ENCODE measurements around the gene KLHDC1. TPM values are rescaled to one million over a fixed set of nuclear protein-coding genes. Genes with fewer than 3 reads are reported as not detected.

The KLHDC1 gene
- total and polyA plus RNA-seq, 2 donors from 2014 or later = 2.3 to 8.4 TPM

DNA sequence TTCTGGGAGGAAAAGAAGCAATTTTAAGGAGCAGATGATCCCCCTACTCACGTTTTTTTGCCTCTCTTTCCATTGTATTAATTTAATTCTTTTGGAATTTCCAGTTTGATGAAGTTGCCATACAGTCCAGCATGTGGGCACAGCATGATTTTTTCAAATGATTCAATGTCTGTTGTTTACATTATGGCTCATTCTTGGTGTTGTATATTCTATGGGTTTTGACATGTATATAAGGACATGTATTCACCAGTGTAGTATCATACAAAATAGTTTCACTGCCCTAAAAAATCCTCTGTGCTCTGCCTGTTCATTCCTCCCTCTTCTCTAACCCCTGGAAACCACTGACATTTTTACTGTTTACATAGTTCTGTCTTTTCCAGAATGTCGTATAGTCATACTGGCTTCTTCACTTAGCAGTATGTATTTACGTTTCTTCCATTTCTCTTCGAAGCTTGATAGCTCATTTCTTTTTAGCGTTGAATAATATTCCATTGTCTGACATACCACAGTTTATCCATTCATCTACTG lies 61.7 kb downstream of the KLHDC1 start:
- no peaks in the 10 kb centered on the region for H3K27me3 ChIP-seq (ENCODE audit: control insufficient read depth, insufficient read depth, low read length)
- no peaks in the 10 kb centered on the region for H3K9me3 ChIP-seq (ENCODE audit: control insufficient read depth in 2 of 3, insufficient read depth in 1 of 3, low read length in 3 of 3)
- H3K4me3 ChIP-seq (ENCODE audit: low read length in 3 of 3) = no peak overlapping the region
- no peak for FAIRE-seq
- TF ChIP-seq, protein P1, sequence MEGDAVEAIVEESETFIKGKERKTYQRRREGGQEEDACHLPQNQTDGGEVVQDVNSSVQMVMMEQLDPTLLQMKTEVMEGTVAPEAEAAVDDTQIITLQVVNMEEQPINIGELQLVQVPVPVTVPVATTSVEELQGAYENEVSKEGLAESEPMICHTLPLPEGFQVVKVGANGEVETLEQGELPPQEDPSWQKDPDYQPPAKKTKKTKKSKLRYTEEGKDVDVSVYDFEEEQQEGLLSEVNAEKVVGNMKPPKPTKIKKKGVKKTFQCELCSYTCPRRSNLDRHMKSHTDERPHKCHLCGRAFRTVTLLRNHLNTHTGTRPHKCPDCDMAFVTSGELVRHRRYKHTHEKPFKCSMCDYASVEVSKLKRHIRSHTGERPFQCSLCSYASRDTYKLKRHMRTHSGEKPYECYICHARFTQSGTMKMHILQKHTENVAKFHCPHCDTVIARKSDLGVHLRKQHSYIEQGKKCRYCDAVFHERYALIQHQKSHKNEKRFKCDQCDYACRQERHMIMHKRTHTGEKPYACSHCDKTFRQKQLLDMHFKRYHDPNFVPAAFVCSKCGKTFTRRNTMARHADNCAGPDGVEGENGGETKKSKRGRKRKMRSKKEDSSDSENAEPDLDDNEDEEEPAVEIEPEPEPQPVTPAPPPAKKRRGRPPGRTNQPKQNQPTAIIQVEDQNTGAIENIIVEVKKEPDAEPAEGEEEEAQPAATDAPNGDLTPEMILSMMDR (IDR thresholded peaks at IDR 0.05; ENCODE audit: borderline replicate concordance, extremely low read depth, insufficient read depth) = no peak
- H3K9ac ChIP-seq (ENCODE audit: low read length in 3 of 3) = no peak overlapping the region
- intact Hi-C loops (cut with DNase I) = no loop called here
- H3K36me3 ChIP-seq (ENCODE audit: control insufficient read depth in 2 of 3, insufficient read depth in 3 of 3, low read length in 3 of 3) = no peaks in the 10 kb centered on the region
- H3K27ac ChIP-seq (ENCODE audit: low read depth in 2 of 2, low read length in 2 of 2) = no peak overlapping the region
- H3K4me1 ChIP-seq (ENCODE audit: control insufficient read depth in 2 of 3, insufficient read depth in 2 of 3, low read depth in 1 of 3, low read length in 3 of 3) = no peaks in the 10 kb centered on the region
- no peak for DNase-seq

DNA sequence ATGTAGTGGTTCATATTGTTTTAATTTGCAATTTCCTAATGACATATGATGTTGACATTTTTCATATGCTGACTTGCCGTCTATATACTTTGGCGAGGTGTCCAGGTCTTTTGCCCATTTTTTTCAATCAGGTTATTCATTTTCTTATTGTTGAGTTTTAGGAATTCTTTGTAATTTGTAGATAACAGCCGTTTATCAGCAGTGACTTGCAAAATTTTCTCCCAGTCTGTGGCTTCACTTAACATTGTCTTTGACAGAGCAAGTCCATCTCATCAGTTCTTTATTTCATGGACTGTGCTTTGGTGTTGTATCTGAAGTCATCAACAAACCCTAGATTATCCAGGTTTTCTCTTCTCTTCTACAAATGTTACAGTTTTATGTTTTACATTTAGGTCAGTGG lies 62.5 kb downstream of the KLHDC1 start:
- no peaks in the 10 kb centered on the region for H3K36me3 ChIP-seq (ENCODE audit: control insufficient read depth in 2 of 3, insufficient read depth in 3 of 3, low read length in 3 of 3)
- intact Hi-C loops (cut with DNase I) = no loop called here
- H3K9ac ChIP-seq (ENCODE audit: low read length in 3 of 3) = no peak overlapping the region
- H3K9me3 ChIP-seq (ENCODE audit: control insufficient read depth in 2 of 3, insufficient read depth in 1 of 3, low read length in 3 of 3) = no peaks in the 10 kb centered on the region
- no peak overlapping the region for H3K27ac ChIP-seq (ENCODE audit: low read depth in 2 of 2, low read length in 2 of 2)
- H3K4me3 ChIP-seq (ENCODE audit: low read length in 3 of 3) = no peak overlapping the region
- H3K4me1 ChIP-seq (ENCODE audit: control insufficient read depth in 2 of 3, insufficient read depth in 2 of 3, low read depth in 1 of 3, low read length in 3 of 3) = no peaks in the 10 kb centered on the region
- DNase-seq (no peak), FAIRE-seq (no peak)
- TF ChIP-seq, protein P1 (IDR thresholded peaks at IDR 0.05; ENCODE audit: borderline replicate concordance, extremely low read depth, insufficient read depth) = no peak
- H3K27me3 ChIP-seq (ENCODE audit: control insufficient read depth, insufficient read depth, low read length) = no peaks in the 10 kb centered on the region

DNA sequence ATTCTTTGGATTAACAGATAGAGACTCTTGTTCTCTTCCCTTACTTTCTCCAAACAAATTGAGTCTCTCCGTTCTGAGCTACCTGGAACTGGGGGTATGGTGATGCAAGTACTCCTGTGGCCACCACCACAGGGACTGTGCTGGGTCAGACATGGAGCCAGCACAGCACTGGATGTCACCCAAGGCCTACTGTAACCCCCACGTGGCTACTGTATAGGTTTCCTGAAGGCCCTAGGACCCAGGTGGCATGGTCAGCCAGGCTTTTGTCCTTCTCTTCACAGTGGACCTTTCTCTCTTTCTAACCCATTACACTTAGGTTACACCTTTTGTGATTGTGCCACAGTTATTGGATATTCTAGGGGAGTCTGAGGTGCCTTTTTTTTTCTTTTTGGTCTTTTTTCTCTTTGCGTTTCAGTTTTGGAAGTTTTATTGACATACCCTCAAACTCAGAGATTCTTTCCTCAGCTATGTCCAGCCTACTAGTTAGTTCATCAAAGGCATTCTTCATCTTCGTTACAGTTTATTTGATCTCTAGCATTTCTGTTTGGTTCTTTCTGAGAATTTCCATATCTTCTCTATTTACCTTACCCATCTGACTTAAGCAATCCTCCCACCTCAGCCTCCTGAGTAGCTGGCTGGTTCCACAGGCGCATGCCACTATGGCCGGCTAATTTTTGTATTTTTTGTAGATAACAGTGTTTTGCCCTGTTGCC lies 69.1 kb downstream of the KLHDC1 start:
- Histone ChIP-seq H3K4me3 (ENCODE audit: low read length in 3 of 3) (no peak overlapping the region), H3K27me3 (ENCODE audit: control insufficient read depth, insufficient read depth, low read length) (no peaks in the 10 kb centered on the region), H3K9ac (ENCODE audit: low read length in 3 of 3) (no peak overlapping the region), H3K27ac (ENCODE audit: low read depth in 2 of 2, low read length in 2 of 2) (no peak overlapping the region), H3K9me3 (ENCODE audit: control insufficient read depth in 2 of 3, insufficient read depth in 1 of 3, low read length in 3 of 3) (no peaks in the 10 kb centered on the region), H3K4me1 (ENCODE audit: control insufficient read depth in 2 of 3, insufficient read depth in 2 of 3, low read depth in 1 of 3, low read length in 3 of 3) (peaks cover 0 to 2% (median 0%) of the 10 kb centered on the region in 3 donors), H3K36me3 (ENCODE audit: control insufficient read depth in 2 of 3, insufficient read depth in 3 of 3, low read length in 3 of 3) (no peaks in the 10 kb centered on the region)
- FAIRE-seq (no peak), DNase-seq (no peak)
- intact Hi-C loops (cut with DNase I) = no loop called here
- TF ChIP-seq, protein P1 (IDR thresholded peaks at IDR 0.05; ENCODE audit: borderline replicate concordance, extremely low read depth, insufficient read depth) = no peak

Data from kidney (tissue), 14 donors.